H1 (cell line): ENCODE measurements around the gene DPEP2NB. TPM values are rescaled to one million over a fixed set of nuclear protein-coding genes. Genes with fewer than 3 reads are reported as not detected.

Source experiments
- CTCF ChIA-PET: fragments of 300-600 bp; sonication (Branson Sonifier 250); formaldehyde crosslinking; loops from one replicate; lab custom pipeline; 2021; ENCODE audit not compliant: partially characterized antibody; lab: Charles Lee
- POLR2A ChIA-PET: fragments of 300-600 bp; sonication (Branson Sonifier 250); formaldehyde crosslinking; loops from one replicate; lab custom pipeline; 2021; ENCODE audit warnings: inconsistent platforms; ENCODE audit not compliant: partially characterized antibody; lab: Charles Lee
- DNase-seq, 2 experiments: peaks; one replicate each; pipeline versions ENCODE4 v3.0.0 to v3.0.0-alpha.2; 2010 to 2022; ENCODE audit warnings: low spot score in 2 of 2, low read depth in 1 of 2, mixed read lengths in 1 of 2
- FAIRE-seq: peaks from 2 replicates; lab custom pipeline; 2011; peaks lifted over from hg19 to GRCh38; lab: Jason Lieb, UNC
- H2AFZ ChIP-seq: 2 replicates; pipeline ENCODE4 v1.8.1; 2012; ENCODE audit warnings: low read length, inconsistent platforms
- H2AK5ac ChIP-seq: 2 replicates; pipeline ENCODE4 v1.6.1; 2013; ENCODE audit warnings: low read depth, low read length
- H2BK120ac ChIP-seq: replicated peaks from 2 replicates; pipeline ENCODE3; 2013; ENCODE audit warnings: low read depth, low read length, inconsistent platforms
- H2BK12ac ChIP-seq: 2 replicates; pipeline ENCODE4 v1.6.1; 2013; ENCODE audit warnings: low read depth, low read length
- H2BK15ac ChIP-seq: 2 replicates; pipeline ENCODE4 v1.6.1; 2013; ENCODE audit warnings: low read length
- H2BK20ac ChIP-seq: 2 replicates; pipeline ENCODE4 v1.6.1; 2013; ENCODE audit warnings: low read length
- H2BK5ac ChIP-seq: 2 replicates; pipeline ENCODE4 v1.6.1; 2013; ENCODE audit warnings: low read depth, low read length
- H3K14ac ChIP-seq: 2 replicates; pipeline ENCODE4 v1.6.1; 2013; ENCODE audit warnings: inconsistent platforms; ENCODE audit not compliant: insufficient read length
- H3K18ac ChIP-seq: 2 replicates; pipeline ENCODE4 v1.6.1; 2013; ENCODE audit warnings: low read length; ENCODE audit errors: extremely low read depth
- H3K23ac ChIP-seq: 2 replicates; pipeline ENCODE4 v1.6.1; 2013; ENCODE audit warnings: inconsistent platforms; ENCODE audit not compliant: insufficient read length
- H3K23me2 ChIP-seq: 2 replicates; pipeline ENCODE4 v1.6.1; 2013; ENCODE audit warnings: low read depth, low read length
- H3K27ac ChIP-seq: 2 replicates; pipeline ENCODE4 v1.6.1; 2011; ENCODE audit warnings: low read depth, low read length, inconsistent platforms
- H3K27me3 ChIP-seq, 4 experiments: replicated peaks in 1 of 4; 1 replicate in 1 of 4; 2 replicates in 3 of 4; pipeline versions ENCODE4 v1.6.1 to v1.8.1; 2011 to 2013; ENCODE audit warnings: low read length in 3 of 4, mild to moderate bottlenecking in 3 of 4, inconsistent platforms in 2 of 4, mixed read lengths in 2 of 4, moderate library complexity in 1 of 4; ENCODE audit not compliant: control insufficient read depth in 3 of 4, insufficient read depth in 3 of 4; ENCODE audit errors: extremely low read depth in 1 of 4
- H3K36me3 ChIP-seq, 4 experiments: 2 replicates each; pipeline versions ENCODE4 v1.6.1 to v1.8.1; 2011 to 2013; ENCODE audit warnings: mild to moderate bottlenecking in 4 of 4, low read length in 3 of 4, moderate library complexity in 2 of 4, control low read depth in 1 of 4, inconsistent platforms in 1 of 4; ENCODE audit not compliant: insufficient read depth in 4 of 4, control insufficient read depth in 2 of 4
- H3K4ac ChIP-seq: replicated peaks from 2 replicates; pipeline ENCODE3; 2013; ENCODE audit warnings: low read length, low read depth, mixed read lengths, inconsistent platforms; ENCODE audit not compliant: insufficient read length
- H3K4me1 ChIP-seq, 4 experiments: replicated peaks in 1 of 4; 1 replicate in 1 of 4; 2 replicates in 3 of 4; pipeline versions ENCODE4 v1.6.1 to v1.8.1; 2011 to 2013; ENCODE audit warnings: low read length in 3 of 4, inconsistent platforms in 2 of 4, mixed read lengths in 1 of 4; ENCODE audit not compliant: insufficient read depth in 4 of 4, control insufficient read depth in 3 of 4
- H3K4me2 ChIP-seq, 2 experiments: 2 replicates each; pipeline versions ENCODE4 v1.6.1 to v1.8.1; 2011 to 2013; ENCODE audit warnings: low read depth in 2 of 2, low read length in 2 of 2, control low read depth in 1 of 2, inconsistent platforms in 1 of 2, mild to moderate bottlenecking in 1 of 2; ENCODE audit not compliant: insufficient read depth in 1 of 2
- H3K4me3 ChIP-seq, 4 experiments: fragments of 200-600, 300-600 bp in 1 of 4; sonication (generic), shearing (Covaris generic), sonication (Bioruptor Twin) in 1 of 4; 2 replicates each; pipeline versions ENCODE4 v1.5.1 to v1.8.1; 2011 to 2016; ENCODE audit warnings: low read length in 4 of 4, low read depth in 3 of 4, control low read depth in 2 of 4, inconsistent platforms in 2 of 4, mild to moderate bottlenecking in 2 of 4, mixed read lengths in 1 of 4, moderate library complexity in 1 of 4; ENCODE audit not compliant: insufficient read depth in 2 of 4; ENCODE audit errors: extremely low read depth in 1 of 4
- H3K56ac ChIP-seq: replicated peaks from 2 replicates; pipeline ENCODE3; 2013; ENCODE audit warnings: low read depth, mild to moderate bottlenecking, mixed read lengths, low read length, inconsistent platforms; ENCODE audit not compliant: insufficient read length
- H3K79me1 ChIP-seq: 2 replicates; pipeline ENCODE4 v1.6.1; 2013; ENCODE audit warnings: low read depth, low read length, control low read depth
- H3K79me2 ChIP-seq, 2 experiments: 2 replicates each; pipeline versions ENCODE4 v1.6.1 to v1.8.1; 2012 to 2013; ENCODE audit warnings: low read length in 2 of 2, mild to moderate bottlenecking in 2 of 2, inconsistent platforms in 1 of 2; ENCODE audit not compliant: insufficient read depth in 2 of 2, control insufficient read depth in 1 of 2
- H3K9ac ChIP-seq, 4 experiments: replicated peaks in 1 of 4; 1 replicate in 1 of 4; 2 replicates in 3 of 4; pipeline versions ENCODE4 v1.6.1 to v1.8.1; 2011 to 2013; ENCODE audit warnings: low read depth in 3 of 4, low read length in 3 of 4, control low read depth in 2 of 4, mild to moderate bottlenecking in 2 of 4, moderate library complexity in 2 of 4, inconsistent platforms in 1 of 4; ENCODE audit errors: extremely low read depth in 1 of 4
- H3K9me3 ChIP-seq, 2 experiments: 2 replicates each; pipeline versions ENCODE4 v1.6.1 to v1.8.1; 2012 to 2013; ENCODE audit warnings: mild to moderate bottlenecking in 2 of 2, moderate library complexity in 2 of 2, control low read depth in 1 of 2, inconsistent platforms in 1 of 2, low read depth in 1 of 2, low read length in 1 of 2, mixed read lengths in 1 of 2; ENCODE audit not compliant: insufficient read depth in 2 of 2
- H4K20me1 ChIP-seq, 2 experiments: replicated peaks in 1 of 2; 2 replicates each; pipeline versions ENCODE3 to v1.8.1; 2011 to 2013; ENCODE audit warnings: inconsistent platforms in 2 of 2, low read length in 2 of 2, mild to moderate bottlenecking in 1 of 2; ENCODE audit not compliant: insufficient read depth in 2 of 2, control insufficient read depth in 1 of 2
- H4K5ac ChIP-seq: 2 replicates; pipeline ENCODE4 v1.6.1; 2013; ENCODE audit warnings: low read length, low read depth, mixed read lengths, inconsistent platforms; ENCODE audit not compliant: insufficient read length
- H4K8ac ChIP-seq: 2 replicates; pipeline ENCODE4 v1.8.0; 2013; ENCODE audit warnings: mild to moderate bottlenecking, moderate library complexity, low read length, inconsistent platforms; ENCODE audit not compliant: insufficient read depth; ENCODE audit errors: extremely low read depth
- H4K91ac ChIP-seq: replicated peaks from 2 replicates; pipeline ENCODE3; 2013; ENCODE audit warnings: low read length, mixed read lengths, inconsistent platforms; ENCODE audit not compliant: insufficient read length
- BRCA1 ChIP-seq: IDR thresholded peaks from 2 replicates; pipeline ENCODE4 v1.6.1; 2012; ENCODE audit warnings: low read depth, low read length, improper control_type of control experiment
- CBX5 ChIP-seq: fragments of 300-800, 300-1000 bp; sonication (generic); IDR thresholded peaks from 2 replicates; pipeline ENCODE4 v1.7.1; 2016; ENCODE audit warnings: antibody characterized with exemption, low read length, low read depth
- CBX8 ChIP-seq: fragments of 300-800, 300-1000 bp; sonication (generic); IDR thresholded peaks from 2 replicates; pipeline ENCODE4 v1.7.1; 2016; ENCODE audit warnings: low read depth, low read length, borderline replicate concordance
- GTF2F1 ChIP-seq: IDR thresholded peaks from 2 replicates; pipeline ENCODE4 v1.6.1; 2012; ENCODE audit warnings: low read depth, low read length, improper control_type of control experiment, borderline replicate concordance
- JUN ChIP-seq: IDR thresholded peaks from 2 replicates; pipeline ENCODE4 v1.6.1; 2011; ENCODE audit warnings: low read depth, mild to moderate bottlenecking, improper control_type of control experiment, low read length
- KDM4A ChIP-seq: IDR thresholded peaks from one replicate; pipeline ENCODE4 v1.7.1; 2012; ENCODE audit warnings: low read depth, mild to moderate bottlenecking, moderate library complexity, low read length, inconsistent platforms; ENCODE audit not compliant: severe bottlenecking
- PHF8 ChIP-seq: fragments of 200-600 bp; sonication (generic); conservative IDR thresholded peaks from 2 replicates; pipeline ENCODE4 v1.7.1; 2012; ENCODE audit warnings: low read depth, mild to moderate bottlenecking, inconsistent platforms, low read length, moderate library complexity
- RAD21 ChIP-seq, 2 experiments: IDR thresholded peaks in 1 of 2; conservative IDR thresholded peaks in 1 of 2; 2 replicates each; pipeline ENCODE4 v1.6.1; 2011; ENCODE audit warnings: low read depth in 2 of 2, low read length in 2 of 2, improper control_type of control experiment in 1 of 2, inconsistent platforms in 1 of 2, mild to moderate bottlenecking in 1 of 2, moderate library complexity in 1 of 2
- RBBP5 ChIP-seq: IDR thresholded peaks from 2 replicates; pipeline ENCODE4 v1.7.1; 2012; ENCODE audit warnings: low read depth, mild to moderate bottlenecking, inconsistent platforms, low read length, moderate library complexity, borderline replicate concordance
- SIRT6 ChIP-seq: IDR thresholded peaks from one replicate; pipeline ENCODE4 v1.7.1; 2012; ENCODE audit warnings: low read length, inconsistent platforms
- TEAD4 ChIP-seq: IDR thresholded peaks from 2 replicates; pipeline ENCODE4 v1.6.1; 2012; ENCODE audit warnings: low read depth, low read length, inconsistent platforms, mixed read lengths
- WGBS, 2 experiments: shearing (Covaris generic) in 1 of 2; methylation state at CpG; one replicate each; pipeline versions ENCODE4 v1.1.6 to v1.1.7; 2013 to 2015; ENCODE audit warnings: low lambda C conversion rate in 2 of 2, mixed read lengths in 2 of 2, inconsistent platforms in 1 of 2, low coverage in 1 of 2, missing lambda C conversion rate in 1 of 2; ENCODE audit not compliant: insufficient replicate concordance in 2 of 2, insufficient coverage in 1 of 2, insufficient read length in 1 of 2; ENCODE audit errors: extremely low coverage in 1 of 2, missing lambda C conversion rate in 1 of 2; 5-methylcytosine and 5-hydroxymethylcytosine counted together
- polyA plus RNA-seq, 7 experiments: library from polyadenylated mRNA; depleted of rRNA in 3 of 7; stranded (reverse) in 5 of 7; unstranded in 2 of 7; fragments of >200 nt in 5 of 7; fragments of 200-250 nt in 2 of 7; gene quantifications; 1 replicate in 5 of 7; 2 replicates in 1 of 7; 4 replicates in 1 of 7; pipeline versions ENCODE4 v1.2.1 to v1.2.3, GENCODE V29; 2011 to 2013; ENCODE audit warnings: missing spikeins in 2 of 7, mixed read lengths in 2 of 7
- total RNA-seq: library from RNA; stranded (reverse); fragmentation: NEBNext Ultra II Directional; extraction: Animal tissue kit (Norgen Biotek cat#: 25700); gene quantifications from 2 replicates; pipeline ENCODE4 v1.2.1, GENCODE V29; 2021

The DPEP2NB gene
- total and polyA plus RNA-seq, 2 of the 8 experiments (the other 6 are each of a cell fraction or from before 2014, with no cell fraction given) = not detected

GRCh38 chr16:67987460-67988160 is 28.1 kb downstream of the DPEP2NB start:
- H3K14ac ChIP-seq = no peak overlapping the region
- H3K27ac ChIP-seq = no peak overlapping the region
- no peak overlapping the region for H4K5ac ChIP-seq
- H3K23ac ChIP-seq = no peak overlapping the region
- DNase-seq (no peak), FAIRE-seq (no peak)
- no peak overlapping the region for H3K18ac ChIP-seq
- no peak overlapping the region for H2AFZ ChIP-seq
- no peaks in the 10 kb centered on the region for H3K9me3 ChIP-seq
- H2AK5ac ChIP-seq = no peak overlapping the region
- H4K8ac ChIP-seq = no peak overlapping the region
- H3K4me3 ChIP-seq = no peak overlapping the region
- H3K4ac ChIP-seq = no peak overlapping the region
- no peak for TF ChIP-seq CBX5
- TF ChIP-seq GTF2F1 = no peak
- TF ChIP-seq JUN = no peak
- TF ChIP-seq CBX8 = no peak
- no peak for TF ChIP-seq RBBP5
- TF ChIP-seq PHF8 = no peak
- no peak for TF ChIP-seq RAD21 (IDR thresholded peaks at IDR 0.05 in 1 of 2, conservative IDR thresholded peaks at IDR 0.05 in 1 of 2; ENCODE audit: low read depth in 2 of 2, low read length in 2 of 2)
- TF ChIP-seq KDM4A = no peak
- no peak for TF ChIP-seq BRCA1
- no peak for TF ChIP-seq SIRT6
- no peak for TF ChIP-seq TEAD4
- no peaks in the 10 kb centered on the region for H3K79me2 ChIP-seq
- no peak overlapping the region for H2BK15ac ChIP-seq
- POLR2A ChIA-PET = interaction anchor here (0.9 kb wide), 1 partner anchor 36 kb away, joined by 3 read pairs; the partner anchor contains the start of genes DDX28 and DUS2
- H3K56ac ChIP-seq = no peak overlapping the region
- no peak overlapping the region for H3K4me2 ChIP-seq
- no peak overlapping the region for H2BK12ac ChIP-seq
- H2BK20ac ChIP-seq = no peak overlapping the region
- CTCF ChIA-PET = interaction anchor here (0.6 to 4.1 kb wide), 7 partner anchors 10 to 491 kb away, joined by 3 to 23 read pairs (median 4); no protein-coding TSS in a partner anchor
- no peak overlapping the region for H4K91ac ChIP-seq
- WGBS, 2 experiments = 91% methylated on average over 11 of the region's 11 CpGs; no CpG with 5 or more reads in 1 of the 2 experiments
- no peak overlapping the region for H2BK120ac ChIP-seq
- peaks cover 0 to 7% (median 5%) of the 10 kb centered on the region in 4 experiments; a peak in 5 of 7 replicates for H3K27me3 ChIP-seq
- no peaks in the 10 kb centered on the region for H3K4me1 ChIP-seq
- no peaks in the 10 kb centered on the region for H3K23me2 ChIP-seq
- H4K20me1 ChIP-seq = no peaks in the 10 kb centered on the region
- no peak overlapping the region for H3K9ac ChIP-seq
- H3K79me1 ChIP-seq = no peaks in the 10 kb centered on the region; the same call in 1 of the 2 replicates
- H3K36me3 ChIP-seq = no peaks in the 10 kb centered on the region
- H2BK5ac ChIP-seq = no peak overlapping the region
